Lung microvascular endothelial cell (primary cell): Measurements from ENCODE around the gene TSPAN4. TPM values are rescaled to one million over a fixed set of nuclear protein-coding genes. Genes with fewer than 3 reads are reported as not detected.

Experiments
- DNase-seq, 2 donors: peaks; one replicate each; pipeline versions ENCODE4 v3.0.0 to v3.0.0-alpha.2; 2010; ENCODE audit warnings: low read depth in 2 of 2
- total RNA-seq: library from RNA; depleted of rRNA; stranded (reverse); fragments of >200 nt; gene quantifications from 2 replicates; pipeline ENCODE4 v1.2.1, GENCODE V29; 2014

Gene TSPAN4
- total RNA-seq, 1 donor from 2014 or later = 182 TPM

- peak; percentile 55 to 61 for DNase-seq
These were observed 9.4 kb upstream of the TSPAN4 start for GRCh38 chr11:833114-833791.

- no peak for DNase-seq
These were observed 8.8 kb upstream of the TSPAN4 start for GRCh38 chr11:833849-834311.

GRCh38 chr11:834371-835316 lies 8.0 kb upstream of the TSPAN4 start:
- DNase-seq = peak; percentile 82 to 83

GRCh38 chr11:836274-836673 lies 6.4 kb upstream of the TSPAN4 start:
- DNase-seq = no peak

GRCh38 chr11:836700-837099 lies 6.0 kb upstream of the TSPAN4 start:
- DNase-seq = no peak

- no peak for DNase-seq
These were observed 5.3 kb upstream of the TSPAN4 start for GRCh38 chr11:837189-837989.

GRCh38 chr11:837990-838307 lies 4.7 kb upstream of the TSPAN4 start:
- no peak for DNase-seq

- DNase-seq = peak in 1 of 2 donors; percentile 56
These were observed 4.0 kb upstream of the TSPAN4 start for GRCh38 chr11:838441-839279.

GRCh38 chr11:839280-839623 lies 3.4 kb upstream of the TSPAN4 start:
- DNase-seq = no peak

- no peak for DNase-seq
These were observed 2.6 kb upstream of the TSPAN4 start for GRCh38 chr11:839875-840617.

GRCh38 chr11:841981-842369 lies 677 bp upstream of the TSPAN4 start:
- DNase-seq = peak in 1 of 2 donors; percentile 42

- DNase-seq = peak in 1 of 2 donors; percentile 59
These were observed 558 bp downstream of the TSPAN4 start for GRCh38 chr11:843086-843734.

- peak; percentile 94 to 97 for DNase-seq
These were observed 1.4 kb downstream of the TSPAN4 start for GRCh38 chr11:843818-844692.

- peak; percentile 87 to 99 for DNase-seq
These were observed 2.3 kb downstream of the TSPAN4 start for GRCh38 chr11:844693-845644.

- DNase-seq = peak in 1 of 2 donors; percentile 66
These were observed 3.3 kb downstream of the TSPAN4 start for GRCh38 chr11:845872-846495.

- DNase-seq = no peak
These were observed 3.9 kb downstream of the TSPAN4 start for GRCh38 chr11:846496-847098.

GRCh38 chr11:847876-848275 lies 5.2 kb downstream of the TSPAN4 start:
- no peak for DNase-seq
